Brain microvascular endothelial cell (primary cell): ENCODE results near the gene TMEM61.

Experiments used
- DNase-seq: peaks from one replicate; pipeline ENCODE4 v3.0.0-alpha.2; 2020
- H3K27ac ChIP-seq: fragments of 250-450 bp; sonication (Bioruptor Pico); 2 replicates; pipeline ENCODE4 v1.5.1; 2020; ENCODE audit warnings: mild to moderate bottlenecking, moderate library complexity
- H3K27me3 ChIP-seq: fragments of 250-450 bp; sonication (Bioruptor Pico); replicated peaks from 2 replicates; pipeline ENCODE4 v1.5.1; 2020; ENCODE audit warnings: mild to moderate bottlenecking
- H3K36me3 ChIP-seq: fragments of 250-450 bp; sonication (Bioruptor Pico); replicated peaks from 2 replicates; pipeline ENCODE4 v1.5.1; 2020; ENCODE audit warnings: mild to moderate bottlenecking
- H3K4me3 ChIP-seq: 2 replicates; pipeline ENCODE4 v1.5.1; 2011; ENCODE audit warnings: low read depth, mild to moderate bottlenecking, control low read depth, low read length, moderate library complexity
- CTCF ChIP-seq: IDR thresholded peaks from 2 replicates; pipeline ENCODE4 v1.5.1; 2011; ENCODE audit warnings: low read depth, mild to moderate bottlenecking, moderate library complexity, low read length, control low read depth, inconsistent platforms; ENCODE audit errors: missing control alignments
- in situ Hi-C: cut with HindIII; loops from 2 replicates; pipeline ENCODE4 v1.10.0; 2017; ENCODE audit warnings: low sequenced_read_pairs, low pct_ligation_motif_present

TMEM61 gene

GRCh38 chr1:54996359-54996868 is 16.0 kb downstream of the TMEM61 start:
- in situ Hi-C loops: no loop called here
- Histone ChIP-seq H3K4me3 (peak overlapping the region; percentile 33), H3K36me3 (no peaks in the 10 kb centered on the region), H3K27me3 (peaks cover 11% of the 10 kb centered on the region), H3K27ac (no peak overlapping the region)
- peak; percentile 28 for DNase-seq
- peak; percentile 87 for TF ChIP-seq CTCF

DNA sequence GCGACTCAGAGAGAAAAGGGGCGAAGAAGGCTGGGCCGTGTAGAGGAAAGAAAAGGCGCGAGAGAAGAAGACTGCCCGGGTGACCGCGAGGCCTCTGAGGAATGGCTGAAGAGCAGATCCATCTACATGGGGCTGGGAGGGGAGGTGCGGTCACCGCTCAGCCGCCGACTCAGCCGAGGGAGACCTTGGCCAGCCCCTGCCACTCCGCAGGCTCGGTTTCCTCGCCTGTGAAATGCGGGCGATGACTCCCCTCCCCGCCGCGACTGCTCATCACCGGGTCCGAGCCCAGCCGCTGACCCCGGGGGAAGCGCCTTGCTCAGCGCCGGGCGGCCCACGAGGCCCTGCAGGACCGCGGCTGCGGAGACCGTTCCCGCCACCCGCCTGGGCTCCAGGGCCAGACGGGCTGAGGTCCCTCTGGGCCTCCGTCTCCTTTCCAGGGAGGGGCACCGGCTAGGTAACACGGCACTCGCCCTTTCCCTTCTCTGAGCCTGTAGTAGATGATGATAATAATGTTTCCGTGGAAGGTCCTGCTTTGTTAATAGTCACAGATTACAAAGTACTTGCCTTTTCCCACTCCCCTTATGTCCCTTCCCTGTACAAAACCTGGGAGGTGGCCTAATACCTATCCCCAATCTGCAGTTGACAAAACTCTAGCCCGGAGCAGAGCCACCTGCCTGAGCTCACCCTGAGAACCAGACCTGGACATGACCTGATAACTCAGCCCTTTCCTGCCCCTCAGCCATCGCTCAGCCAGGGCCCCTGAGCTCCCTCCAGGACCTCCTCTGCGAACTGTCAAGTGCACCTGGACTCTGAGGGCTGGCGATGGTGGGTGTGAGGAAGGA is 16.7 kb downstream of the TMEM61 start:
- Histone ChIP-seq H3K36me3 (no peaks in the 10 kb centered on the region), H3K4me3 (peak overlapping the region; percentile 33), H3K27ac (no peak overlapping the region), H3K27me3 (peaks cover 11% of the 10 kb centered on the region)
- no peak for DNase-seq
- no peak for TF ChIP-seq CTCF
- in situ Hi-C loops: no loop called here

GRCh38 chr1:54997711-54997986 is 17.2 kb downstream of the TMEM61 start:
- Histone ChIP-seq H3K4me3 (no peak overlapping the region), H3K36me3 (no peaks in the 10 kb centered on the region), H3K27me3 (peaks cover 11% of the 10 kb centered on the region), H3K27ac (no peak overlapping the region)
- DNase-seq: no peak
- TF ChIP-seq CTCF: no peak
- in situ Hi-C loops: no loop called here

DNA sequence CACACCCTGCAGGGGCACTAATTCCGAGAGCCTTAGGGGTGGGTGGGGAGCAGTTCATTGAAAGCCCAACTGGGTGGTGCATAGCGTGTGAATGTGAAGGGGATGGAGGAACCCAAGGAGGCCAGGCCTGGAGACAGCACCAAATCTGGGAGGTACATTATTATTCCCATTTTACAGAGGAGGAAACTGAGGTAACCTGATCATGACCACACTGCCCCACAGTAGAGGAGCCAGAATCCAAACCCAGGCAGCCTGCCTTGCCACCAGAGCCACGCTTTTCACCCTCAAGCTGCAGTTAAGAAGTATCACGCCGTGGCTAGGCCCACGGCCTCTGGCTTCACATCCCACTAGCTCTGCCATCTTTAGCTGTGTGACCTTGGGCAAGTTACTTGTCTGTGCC is 17.7 kb downstream of the TMEM61 start:
- no peaks in the 10 kb centered on the region for H3K36me3 ChIP-seq
- H3K27ac ChIP-seq: no peak overlapping the region
- no peak overlapping the region for H3K4me3 ChIP-seq
- peaks cover 11% of the 10 kb centered on the region for H3K27me3 ChIP-seq
- no peak for TF ChIP-seq CTCF
- DNase-seq: no peak
- in situ Hi-C loops: no loop called here

- H3K27ac ChIP-seq: no peak within 1 kb of the TSS
- H3K27me3 ChIP-seq: peaks cover 11% of the 10 kb centered on the region
- no peak for DNase-seq
- in situ Hi-C loops: no loop called here
- H3K4me3 ChIP-seq: no peak within 1 kb of the TSS
- TF ChIP-seq CTCF: no peak
- no peaks in the 10 kb centered on the region for H3K36me3 ChIP-seq
These were observed 18.2 kb downstream of the TMEM61 start, which contains the start of gene BSND for GRCh38 chr1:54998677-54999076. BSND (plus strand) TSS chr1:54998933; CDS start chr1:54999187, 254 bp downstream.
